GM21825 (cell line): ENCODE measurements around the gene CPSF4L.

Experiments
- ATAC-seq: cut with Tn5 transposase; IDR thresholded peaks from one replicate; pipeline ENCODE4 v1.9.1; 2021; ENCODE audit warnings: mild to moderate bottlenecking, moderate library complexity; ENCODE audit not compliant: unreplicated experiment

CPSF4L gene

GRCh38 chr17:73205459-73205961, 56.2 kb downstream of the CPSF4L start:
- ATAC-seq, result no peak

DNA sequence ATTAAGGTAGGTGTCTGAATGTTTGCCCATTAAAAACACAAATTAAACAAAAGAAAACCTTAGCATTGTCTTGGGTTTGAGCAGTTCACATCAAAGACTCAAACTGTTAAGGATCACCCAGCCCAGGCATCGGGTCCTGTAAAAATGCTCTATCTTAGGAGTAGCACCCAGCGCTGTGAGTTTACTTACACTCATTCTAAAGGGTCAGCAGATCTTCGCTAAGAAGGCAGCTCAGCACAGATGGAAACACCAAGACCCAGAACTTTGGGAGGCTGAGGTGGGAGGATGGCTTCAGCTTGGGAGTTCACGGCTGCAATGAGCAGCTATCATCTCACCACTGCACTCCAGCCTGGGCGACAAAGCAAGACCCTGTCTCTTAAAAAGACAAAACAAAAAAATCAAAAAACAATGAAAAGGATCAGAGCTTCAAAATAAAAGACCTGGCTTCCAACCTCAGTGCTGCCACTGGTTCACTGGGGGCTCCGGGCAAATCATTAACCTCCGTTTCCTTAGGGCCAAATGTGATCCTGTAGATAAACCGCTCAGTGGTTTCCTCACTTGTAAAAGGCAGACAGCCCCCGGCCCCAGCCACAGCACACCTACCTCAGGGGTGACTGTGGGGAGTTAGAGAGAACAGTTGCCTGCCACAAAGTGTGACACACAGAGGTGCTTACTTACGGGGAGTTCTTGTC, 57.7 kb downstream of the CPSF4L start:
- ATAC-seq, result no peak

- no peak for ATAC-seq
Observed at GRCh38 chr17:73203135-73203787, 58.4 kb downstream of the CPSF4L start.

GRCh38 chr17:73201215-73202069, 60.2 kb downstream of the CPSF4L start:
- no peak for ATAC-seq

DNA sequence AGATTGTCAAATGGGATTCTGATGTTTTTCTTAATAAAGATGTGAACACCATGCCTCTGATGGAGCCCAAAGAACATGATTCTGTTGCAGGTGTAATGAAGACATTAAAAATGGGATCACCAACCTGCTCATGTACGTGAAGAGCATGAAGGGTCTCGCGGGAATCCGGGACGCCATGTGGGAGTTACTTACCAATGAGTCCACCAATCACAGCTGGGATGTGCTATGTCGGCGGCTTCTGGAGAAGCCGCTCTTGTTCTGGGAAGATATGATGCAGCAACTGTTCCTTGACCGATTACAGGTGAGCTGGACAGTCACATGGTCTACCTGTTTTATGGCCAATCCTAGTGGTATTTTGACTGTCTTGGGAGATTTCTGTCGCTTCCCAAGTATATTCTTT, 61.2 kb downstream of the CPSF4L start:
- ATAC-seq, result no peak

GRCh38 chr17:73199751-73200317, 61.8 kb downstream of the CPSF4L start:
- no peak for ATAC-seq

- no peak for ATAC-seq
Observed at GRCh38 chr17:73198930-73199260, 62.8 kb downstream of the CPSF4L start.
